ENCODE data around the gene LRP2. TPM values are rescaled to one million over a fixed set of nuclear protein-coding genes. Genes with fewer than 3 reads are reported as not detected.

The LRP2 gene
- polyA plus RNA-seq, 2 of the 4 experiments (the other 2 are of a cell fraction): 0.04 TPM; not detected in 1

- no peak for TF ChIP-seq REST (IDR thresholded peaks at IDR 0.05)
Observed at GRCh38 chr2:169087757-169088379, 274.5 kb downstream of the LRP2 start (continued).

DNA sequence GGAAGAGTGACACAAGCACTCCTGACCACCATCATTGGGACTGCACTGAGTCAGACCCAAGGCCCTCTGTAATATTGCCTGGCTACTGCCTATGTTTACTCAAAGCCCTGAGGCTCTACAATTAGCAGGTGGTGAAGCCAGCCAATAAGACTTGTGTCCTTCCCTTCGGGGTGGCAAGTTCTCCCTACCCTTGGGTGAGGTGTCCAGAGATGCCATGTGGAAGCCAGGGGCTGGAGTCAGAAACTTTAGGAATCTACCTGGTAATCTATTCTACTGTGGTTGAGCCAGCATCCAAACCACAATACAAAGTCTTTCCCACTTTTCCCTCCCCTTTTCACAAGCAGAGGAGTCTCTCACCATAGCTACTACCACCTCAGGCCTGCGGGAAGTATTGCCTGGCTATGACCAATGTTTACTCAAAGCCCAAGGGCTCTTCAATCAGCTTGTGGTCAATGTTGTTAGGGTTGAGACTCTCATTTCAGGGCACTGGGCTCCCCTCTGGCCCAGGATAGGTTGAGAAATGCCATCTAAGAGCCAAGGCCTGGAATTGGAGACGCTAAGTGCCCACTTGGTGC lies 275.4 kb downstream of the LRP2 start:
- Histone ChIP-seq H3K27ac (no peak overlapping the region), H3K4me1 (peaks cover 7% of the 10 kb centered on the region), H3K4me3 (no peak overlapping the region), H3K4me2 (no peak overlapping the region), H3K9me3 (peaks cover 7% of the 10 kb centered on the region; the same call in 1 of the 3 replicates)
- ATAC-seq: no peak
- WGBS (ENCODE audit: missing lambda C conversion rate): 55% methylated on average over 3 of the region's 3 CpGs
- no peak for FAIRE-seq
- ChIA-PET CTCF (interaction anchor here (1.0 kb wide), 1 partner anchor 19 kb away, joined by 4 read pairs; no protein-coding TSS in a partner anchor), POLR2A (no interaction called here)
- no peak for DNase-seq (ENCODE audit: low read depth in 1 of 2, low spot score in 1 of 2)
- TF ChIP-seq, protein P1, sequence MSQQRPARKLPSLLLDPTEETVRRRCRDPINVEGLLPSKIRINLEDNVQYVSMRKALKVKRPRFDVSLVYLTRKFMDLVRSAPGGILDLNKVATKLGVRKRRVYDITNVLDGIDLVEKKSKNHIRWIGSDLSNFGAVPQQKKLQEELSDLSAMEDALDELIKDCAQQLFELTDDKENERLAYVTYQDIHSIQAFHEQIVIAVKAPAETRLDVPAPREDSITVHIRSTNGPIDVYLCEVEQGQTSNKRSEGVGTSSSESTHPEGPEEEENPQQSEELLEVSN (IDR thresholded peaks at IDR 0.05; ENCODE audit: borderline replicate concordance, low read depth): no peak
- no peak for TF ChIP-seq ZSCAN20 (CRISPR knock-in tag; IDR thresholded peaks at IDR 0.05)
- no peak for TF ChIP-seq POLR2AphosphoS2 (conservative IDR thresholded peaks at IDR 0.05; ENCODE audit: low read length)
- no peak for TF ChIP-seq NPAS2 (CRISPR knock-in tag; IDR thresholded peaks at IDR 0.05; ENCODE audit: borderline replicate concordance)
- TF ChIP-seq, protein P2, sequence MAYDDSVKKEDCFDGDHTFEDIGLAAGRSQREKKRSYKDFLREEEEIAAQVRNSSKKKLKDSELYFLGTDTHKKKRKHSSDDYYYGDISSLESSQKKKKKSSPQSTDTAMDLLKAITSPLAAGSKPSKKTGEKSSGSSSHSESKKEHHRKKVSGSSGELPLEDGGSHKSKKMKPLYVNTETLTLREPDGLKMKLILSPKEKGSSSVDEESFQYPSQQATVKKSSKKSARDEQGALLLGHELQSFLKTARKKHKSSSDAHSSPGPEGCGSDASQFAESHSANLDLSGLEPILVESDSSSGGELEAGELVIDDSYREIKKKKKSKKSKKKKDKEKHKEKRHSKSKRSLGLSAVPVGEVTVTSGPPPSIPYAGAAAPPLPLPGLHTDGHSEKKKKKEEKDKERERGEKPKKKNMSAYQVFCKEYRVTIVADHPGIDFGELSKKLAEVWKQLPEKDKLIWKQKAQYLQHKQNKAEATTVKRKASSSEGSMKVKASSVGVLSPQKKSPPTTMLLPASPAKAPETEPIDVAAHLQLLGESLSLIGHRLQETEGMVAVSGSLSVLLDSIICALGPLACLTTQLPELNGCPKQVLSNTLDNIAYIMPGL (CRISPR knock-in tag; IDR thresholded peaks at IDR 0.05; ENCODE audit: borderline replicate concordance): no peak
- TF ChIP-seq CBX8 (IDR thresholded peaks at IDR 0.05): no peak
- no peak for TF ChIP-seq CEBPB (IDR thresholded peaks at IDR 0.05)
- TF ChIP-seq HEYL (CRISPR knock-in tag; IDR thresholded peaks at IDR 0.05): no peak
- TF ChIP-seq EP300 (IDR thresholded peaks at IDR 0.05): no peak
- TF ChIP-seq GATA3 (IDR thresholded peaks at IDR 0.05; ENCODE audit: borderline replicate concordance): no peak
- no peak for TF ChIP-seq EHMT2 (IDR thresholded peaks at IDR 0.05; ENCODE audit: low read depth)
- TF ChIP-seq FOXS1 (CRISPR knock-in tag; IDR thresholded peaks at IDR 0.05): no peak
- TF ChIP-seq REST (IDR thresholded peaks at IDR 0.05): no peak
- TF ChIP-seq ZFP36 (IDR thresholded peaks at IDR 0.05; ENCODE audit: borderline replicate concordance, partially characterized antibody): no peak
- TF ChIP-seq ZNF302 (CRISPR knock-in tag; IDR thresholded peaks at IDR 0.05): no peak
- no peak for TF ChIP-seq NR3C1 (IDR thresholded peaks at IDR 0.05)
- no peak for TF ChIP-seq TP53 (CRISPR knock-in tag; IDR thresholded peaks at IDR 0.05)
- no peak for TF ChIP-seq BCL3 (IDR thresholded peaks at IDR 0.05)
